GM21723 (cell line): Measurements from ENCODE around the gene PATZ1.

Experiments
- ATAC-seq: cut with Tn5 transposase; IDR thresholded peaks from one replicate; pipeline ENCODE4 v1.9.1; 2021; ENCODE audit warnings: mild to moderate bottlenecking, moderate library complexity; ENCODE audit not compliant: unreplicated experiment

Gene PATZ1

DNA sequence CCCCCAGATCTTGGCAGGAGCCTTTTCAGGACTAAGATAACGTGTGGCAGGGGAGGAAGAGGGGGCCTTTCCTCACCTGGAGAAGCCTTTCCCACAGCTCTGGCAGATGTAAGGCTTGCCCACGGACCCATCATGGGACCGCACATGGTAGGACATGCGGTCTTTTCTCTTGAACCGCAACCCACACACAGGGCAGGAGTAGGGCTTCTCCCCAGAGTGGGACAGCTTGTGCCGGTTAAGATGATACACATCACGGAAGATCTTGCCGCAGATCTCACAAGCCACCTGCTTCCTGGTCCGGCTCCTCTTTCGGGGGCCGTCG lies 1.9 kb downstream of the PATZ1 start:
- no peak for ATAC-seq

DNA sequence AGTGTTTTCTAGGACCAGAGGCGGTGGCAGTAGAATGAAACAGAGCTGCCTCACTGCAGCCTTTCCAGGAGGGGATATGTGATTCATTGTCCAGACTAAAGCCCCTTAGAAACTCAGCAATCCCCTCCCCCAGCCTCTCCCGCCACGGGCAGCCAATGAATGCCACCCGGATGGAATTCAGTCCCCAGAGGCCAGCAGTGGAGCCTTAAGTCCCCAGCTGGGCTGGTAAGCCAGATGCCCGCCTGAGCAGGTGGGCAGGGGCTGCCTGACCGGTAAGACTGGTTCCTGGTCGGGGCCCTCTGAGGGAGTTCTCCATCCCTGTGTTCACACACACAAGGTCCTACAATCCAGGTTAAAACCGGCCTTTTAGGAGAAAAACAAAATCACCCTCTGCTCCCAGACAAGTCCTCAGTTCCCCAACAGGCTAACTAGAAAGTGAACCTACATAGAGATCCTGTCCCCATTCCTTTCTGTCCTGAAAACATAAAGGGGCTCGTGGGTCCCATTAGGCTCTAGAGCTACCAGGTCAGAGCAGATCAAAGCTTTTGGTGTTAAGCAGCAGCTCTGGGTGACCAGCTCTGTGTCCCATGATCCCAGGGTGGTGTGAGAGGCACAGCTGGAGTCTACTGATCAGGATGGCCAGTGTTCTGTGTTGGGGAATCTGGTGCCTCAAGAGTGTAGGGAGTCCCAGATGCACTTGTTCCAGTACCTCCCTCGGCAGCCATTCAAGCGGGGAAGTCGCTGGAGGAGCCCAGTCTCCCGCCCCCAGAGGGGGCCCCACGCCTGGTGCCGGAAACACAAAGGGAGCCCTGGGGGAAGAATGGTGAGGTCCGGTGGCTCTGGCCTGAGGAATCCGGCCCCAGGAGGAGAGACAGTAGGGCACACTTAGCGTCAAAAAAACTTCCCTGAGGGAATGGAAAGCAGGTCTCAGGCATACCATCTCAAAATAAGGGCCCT lies 2.6 kb downstream of the PATZ1 start:
- ATAC-seq, result no peak

DNA sequence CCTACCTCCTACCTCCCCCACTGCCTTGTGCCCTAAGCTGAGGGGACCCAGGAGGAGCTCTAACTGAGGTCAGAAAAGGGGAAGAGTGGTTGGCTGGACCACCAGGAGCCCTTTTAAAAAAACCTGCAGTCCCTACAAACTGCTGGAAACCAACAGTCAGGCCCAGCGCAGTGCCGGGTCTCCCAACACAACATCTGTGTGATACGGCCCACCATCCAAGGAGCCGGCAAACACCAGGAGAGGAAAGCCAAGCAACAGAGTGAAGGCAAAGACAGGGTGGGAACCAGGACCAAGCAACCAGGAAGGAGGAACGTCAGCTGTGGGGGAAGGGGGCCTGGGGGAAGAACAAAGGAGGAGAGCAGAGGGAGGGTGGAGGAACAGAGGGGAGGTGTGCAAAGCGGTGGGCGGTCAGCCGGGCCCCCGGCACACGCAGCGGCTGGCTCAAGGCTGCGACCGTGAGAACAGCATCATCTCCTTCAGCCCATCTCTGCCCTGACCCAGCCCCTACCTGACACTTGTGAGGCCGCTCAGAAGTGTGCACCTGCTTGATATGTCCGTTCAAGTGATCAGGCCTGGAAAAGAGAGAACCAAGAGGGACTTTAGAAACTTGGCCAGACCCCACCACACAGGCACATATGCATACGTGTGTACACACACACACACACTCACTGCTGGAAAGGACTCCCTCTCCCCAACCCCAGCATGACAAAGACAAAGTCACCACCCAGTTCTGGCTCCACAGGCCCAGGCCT lies 3.6 kb downstream of the PATZ1 start:
- no peak for ATAC-seq

DNA sequence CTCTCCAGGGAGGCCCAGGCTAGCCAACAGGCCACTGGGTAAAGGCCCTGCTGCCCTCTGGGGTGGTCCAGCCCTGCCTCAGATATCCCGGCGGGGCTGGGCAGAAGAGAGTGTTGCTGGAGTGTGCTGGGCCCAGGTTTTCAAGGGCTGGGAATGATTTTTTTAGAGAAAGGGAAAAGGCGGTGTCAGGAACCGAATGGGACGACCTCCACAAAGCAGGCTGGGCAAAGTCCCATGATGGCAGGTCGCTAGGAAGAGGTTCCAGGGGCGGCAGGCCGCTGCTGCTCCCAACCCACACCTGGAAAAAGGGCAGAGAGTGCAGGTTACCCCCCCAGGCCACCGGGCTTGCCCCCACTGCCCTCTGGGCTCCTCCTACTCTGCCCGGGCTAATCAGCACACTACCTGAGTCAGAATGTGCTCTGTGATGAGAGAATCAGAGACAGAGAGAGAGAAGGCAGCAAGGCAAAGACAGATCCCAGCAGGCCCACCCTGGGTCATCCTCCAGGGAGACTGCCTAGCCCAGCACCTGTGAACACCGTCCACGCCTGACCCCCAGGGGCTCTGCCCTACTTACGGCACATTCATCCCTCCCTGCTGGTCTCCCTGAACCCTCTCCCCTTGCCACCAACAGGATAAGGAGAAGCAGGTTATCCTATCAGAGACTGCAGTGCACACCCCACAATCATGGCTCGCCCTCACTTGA lies 4.6 kb downstream of the PATZ1 start:
- ATAC-seq, result no peak

DNA sequence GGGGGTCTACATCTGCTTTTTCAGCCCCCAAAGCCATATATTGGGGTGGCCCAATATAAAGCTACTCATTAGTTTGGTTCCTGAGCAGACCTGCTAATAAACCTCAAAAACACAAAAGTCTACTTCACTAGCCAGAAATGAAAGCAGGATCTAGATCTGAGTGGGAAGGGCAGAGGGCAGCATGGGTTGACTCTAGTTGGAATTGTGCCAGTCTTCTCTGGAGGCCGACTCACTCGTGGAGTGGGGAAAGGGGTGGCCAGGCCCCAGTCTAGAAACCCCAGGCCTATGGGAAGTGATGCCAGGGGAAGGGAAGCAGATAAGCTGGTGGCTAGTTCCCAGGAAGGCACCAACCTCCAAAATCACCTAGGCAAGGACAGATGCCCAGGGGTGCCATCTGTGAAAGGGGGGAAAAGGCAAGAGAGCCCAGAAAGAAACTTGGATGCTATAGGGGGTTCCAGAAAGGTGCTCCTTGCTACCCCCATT lies 5.3 kb downstream of the PATZ1 start:
- no peak for ATAC-seq

DNA sequence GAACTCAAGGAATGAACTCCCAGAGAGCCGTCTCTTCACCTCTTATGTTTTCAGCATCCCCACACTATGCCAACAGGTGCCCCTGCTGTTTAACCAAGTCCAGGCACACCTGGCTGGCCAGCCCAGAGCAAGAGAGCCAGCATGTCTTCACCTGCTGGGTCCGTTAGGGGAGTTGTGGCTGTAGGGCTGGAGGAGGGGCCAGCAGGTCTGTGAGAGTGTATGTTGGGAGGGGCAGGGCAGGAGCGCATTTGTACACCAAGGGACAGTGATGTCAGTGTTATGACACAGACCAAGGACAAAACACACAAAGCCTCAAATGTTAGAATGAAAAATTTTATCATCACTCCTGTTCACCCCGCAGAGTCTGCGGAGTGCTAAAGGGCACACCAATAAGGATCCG lies 5.8 kb downstream of the PATZ1 start:
- no peak for ATAC-seq

DNA sequence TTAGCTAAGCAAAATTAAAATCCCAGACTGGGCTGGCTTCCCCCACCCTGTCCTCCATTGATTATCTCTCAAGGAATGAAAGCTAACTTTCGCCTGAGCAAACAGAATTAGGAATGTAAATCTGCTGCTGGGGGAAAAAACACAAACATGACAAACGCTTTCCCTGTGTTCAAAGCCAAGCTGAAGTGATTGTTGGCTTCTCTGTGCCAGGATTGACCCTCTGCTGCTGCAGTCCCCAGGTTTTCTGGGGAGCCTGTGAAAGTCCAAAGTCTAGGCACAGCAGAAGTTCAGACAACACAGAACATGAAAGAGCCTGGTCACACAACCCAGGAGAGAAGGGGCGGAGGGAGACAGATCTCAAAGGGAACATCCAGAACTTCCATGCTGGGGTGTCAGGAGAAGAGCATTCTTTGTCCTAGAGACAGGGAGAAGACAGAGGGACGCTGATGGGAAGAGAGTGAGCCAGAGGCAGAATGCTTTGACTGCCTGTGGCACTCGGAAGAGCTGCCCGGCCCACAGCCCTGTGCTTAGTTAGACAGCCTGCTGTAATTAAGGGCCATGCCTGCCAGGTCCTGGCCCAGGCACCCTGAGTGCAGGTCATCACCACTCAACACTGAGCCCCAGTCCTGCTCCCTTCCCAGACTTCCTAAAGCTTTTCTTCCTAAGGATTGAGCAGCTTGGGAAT lies 6.9 kb downstream of the PATZ1 start:
- ATAC-seq, result no peak

DNA sequence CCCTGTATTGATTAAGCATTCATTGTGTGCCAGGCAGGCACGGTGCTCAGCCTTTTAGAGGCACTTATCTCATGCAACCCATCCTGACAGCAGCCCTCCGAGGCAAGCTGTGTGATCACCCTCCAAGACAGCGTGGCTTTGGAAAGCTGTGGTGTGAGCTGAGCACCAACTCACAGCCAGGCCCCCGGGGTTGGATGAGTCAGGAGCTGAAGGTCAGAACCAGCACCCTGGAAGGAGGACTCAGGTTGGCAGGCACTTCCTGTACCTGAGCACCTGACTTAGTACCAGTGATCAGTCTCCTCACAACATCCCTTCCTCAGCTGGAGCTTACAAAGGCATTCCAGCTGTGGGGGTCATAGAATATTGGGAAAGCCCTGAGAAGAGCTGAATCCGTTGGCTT lies 9.0 kb downstream of the PATZ1 start:
- no peak for ATAC-seq

DNA sequence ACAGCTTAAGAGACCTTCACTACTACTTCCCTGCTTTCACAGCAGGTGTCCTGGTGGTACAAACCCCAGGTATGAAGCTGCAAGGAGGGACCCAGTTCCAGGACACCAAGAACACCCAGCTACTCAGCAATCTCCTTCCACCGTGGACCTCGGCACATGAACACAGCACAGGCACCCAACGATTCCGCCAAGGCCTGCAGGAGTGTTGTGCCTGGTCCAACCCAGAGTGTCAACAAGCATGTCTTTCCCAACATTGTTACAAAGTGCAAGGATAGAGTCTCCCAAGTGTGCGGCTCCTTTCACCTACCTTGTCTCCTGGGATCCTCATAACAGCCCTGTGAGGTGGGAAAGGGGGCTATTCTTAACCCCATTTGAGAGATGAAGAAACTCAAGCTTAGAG lies 11.8 kb downstream of the PATZ1 start:
- ATAC-seq, result no peak

DNA sequence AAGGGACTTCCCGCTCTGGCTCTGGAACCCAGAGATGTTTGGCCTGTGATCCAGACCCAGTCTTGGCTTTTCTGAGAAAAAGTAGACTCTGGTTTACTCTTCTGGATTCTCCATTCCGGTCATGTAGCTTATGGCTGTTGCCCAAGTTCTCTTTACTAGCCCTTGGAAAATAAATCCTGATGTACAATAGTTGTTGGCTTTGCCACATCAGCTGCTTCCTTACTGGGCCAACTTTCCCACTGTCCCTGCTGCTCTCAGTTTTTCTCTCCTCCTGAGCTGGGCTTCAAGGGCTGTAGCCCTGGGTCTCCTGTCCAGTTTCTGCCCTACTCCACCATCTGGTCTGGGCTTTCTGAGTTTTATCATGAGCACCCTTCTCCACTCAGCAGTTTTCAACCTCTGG lies 12.5 kb downstream of the PATZ1 start:
- ATAC-seq, result no peak

DNA sequence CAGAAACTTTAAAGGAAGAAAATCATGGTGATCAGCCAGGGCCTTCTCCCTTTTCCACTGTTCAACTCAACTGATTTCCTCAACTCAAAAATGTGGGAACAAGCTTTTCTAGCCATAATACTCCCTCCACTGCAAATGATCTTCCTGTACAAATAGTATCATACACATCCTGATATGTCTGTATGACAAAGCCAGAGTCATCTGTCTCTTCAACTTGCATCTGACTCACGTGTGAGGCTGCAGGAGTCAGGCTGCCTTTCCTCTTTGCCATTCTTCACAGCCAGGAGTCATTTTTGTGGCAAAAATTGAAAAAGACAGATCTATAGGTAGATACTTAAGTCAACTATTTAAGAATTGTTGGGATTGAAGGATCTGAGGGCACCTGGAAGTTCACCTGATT lies 13.3 kb downstream of the PATZ1 start:
- ATAC-seq, result no peak

DNA sequence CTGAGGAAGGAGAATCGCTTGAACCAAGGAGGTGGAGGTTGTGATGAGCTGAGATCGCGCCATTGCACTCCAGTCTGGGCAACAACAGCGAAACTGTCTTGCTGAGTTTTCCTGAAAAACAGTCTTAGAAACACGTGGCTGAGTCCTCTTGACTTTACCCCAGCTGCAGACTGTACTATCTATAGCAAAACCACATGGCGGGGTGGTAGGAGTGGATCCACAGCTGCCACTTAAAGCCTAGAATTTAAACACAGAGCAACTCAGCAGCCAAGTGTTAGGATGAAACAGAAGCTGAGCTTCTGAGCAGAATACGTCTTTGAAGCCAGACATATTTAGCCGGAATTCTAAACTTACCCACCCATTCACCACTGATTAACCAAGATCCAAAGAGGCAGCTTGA lies 14.1 kb downstream of the PATZ1 start:
- ATAC-seq, result no peak

DNA sequence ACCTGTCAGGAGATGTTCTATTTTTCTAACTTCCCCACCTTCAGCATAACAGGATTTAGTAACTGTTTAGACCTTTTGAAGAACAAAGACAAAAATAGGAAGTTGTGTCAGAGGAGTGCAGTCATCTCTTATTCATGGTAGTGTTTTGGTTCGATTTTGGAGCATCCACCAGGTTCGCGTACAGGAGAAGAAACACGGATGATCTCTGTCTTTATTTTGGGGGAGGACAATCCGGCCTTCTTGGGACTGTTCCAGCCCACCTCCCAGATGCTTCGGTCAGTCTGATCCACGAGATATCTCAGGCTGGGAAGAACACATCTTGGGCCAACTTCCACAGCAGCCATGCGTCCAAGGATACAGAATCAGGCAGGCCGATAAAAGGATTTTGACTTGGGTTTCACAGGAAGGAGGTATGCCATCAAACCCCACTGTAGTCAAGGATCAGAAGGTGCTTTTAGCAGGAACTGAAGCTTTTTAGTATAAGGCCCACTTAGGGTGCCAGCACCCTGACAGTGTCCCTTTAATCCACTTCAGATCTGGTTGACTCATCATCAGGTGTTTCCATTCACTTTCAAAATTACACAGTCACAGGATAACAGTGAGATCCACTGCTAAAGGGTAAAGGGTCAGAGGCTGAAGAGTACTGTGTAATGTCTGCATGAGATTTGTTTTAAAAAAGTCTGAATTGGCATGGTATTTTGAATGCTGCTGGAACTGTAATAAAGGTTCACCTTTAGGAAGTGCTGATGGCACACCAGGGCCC lies 16.5 kb downstream of the PATZ1 start:
- no peak for ATAC-seq

DNA sequence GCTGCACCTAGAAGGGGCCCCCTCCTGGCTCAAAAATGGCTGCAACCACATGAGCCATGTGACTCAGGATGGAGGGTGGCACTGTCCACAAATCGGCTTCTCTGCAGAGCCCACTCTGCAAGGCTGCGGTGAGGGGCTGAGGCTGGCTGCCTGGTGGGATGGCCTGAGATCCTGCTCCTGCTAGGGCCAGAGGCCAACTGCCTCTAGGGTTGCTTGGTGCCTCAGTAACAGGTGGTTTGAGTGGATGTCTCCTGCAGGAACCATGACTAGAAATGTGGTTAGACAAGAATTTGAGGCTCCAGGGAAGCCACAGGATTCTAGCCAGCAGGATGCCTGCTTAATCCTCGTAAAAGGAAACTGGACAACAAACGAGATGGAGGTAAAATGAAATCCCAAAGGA lies 17.1 kb downstream of the PATZ1 start:
- ATAC-seq, result no peak

DNA sequence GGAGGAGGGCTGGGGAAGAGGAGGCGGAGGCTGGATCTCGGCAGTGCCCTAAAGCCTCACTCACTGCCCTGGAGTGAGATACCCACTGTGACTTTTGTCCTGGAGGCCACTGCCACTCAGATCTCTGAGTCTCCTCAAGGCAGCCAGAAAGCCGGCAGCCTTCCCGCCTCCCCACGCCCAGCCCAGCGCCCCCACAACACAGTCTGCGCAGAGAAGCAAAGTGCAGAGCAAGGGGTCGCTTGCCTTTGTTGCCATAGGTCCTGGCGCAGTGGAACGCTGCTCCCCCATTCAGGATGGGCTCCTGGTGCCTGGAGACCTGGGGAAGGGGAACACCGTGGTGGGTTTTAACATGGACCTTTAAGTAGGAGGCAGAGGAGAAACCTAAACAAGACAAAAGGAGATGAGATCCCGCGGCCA lies 17.6 kb downstream of the PATZ1 start:
- no peak for ATAC-seq

DNA sequence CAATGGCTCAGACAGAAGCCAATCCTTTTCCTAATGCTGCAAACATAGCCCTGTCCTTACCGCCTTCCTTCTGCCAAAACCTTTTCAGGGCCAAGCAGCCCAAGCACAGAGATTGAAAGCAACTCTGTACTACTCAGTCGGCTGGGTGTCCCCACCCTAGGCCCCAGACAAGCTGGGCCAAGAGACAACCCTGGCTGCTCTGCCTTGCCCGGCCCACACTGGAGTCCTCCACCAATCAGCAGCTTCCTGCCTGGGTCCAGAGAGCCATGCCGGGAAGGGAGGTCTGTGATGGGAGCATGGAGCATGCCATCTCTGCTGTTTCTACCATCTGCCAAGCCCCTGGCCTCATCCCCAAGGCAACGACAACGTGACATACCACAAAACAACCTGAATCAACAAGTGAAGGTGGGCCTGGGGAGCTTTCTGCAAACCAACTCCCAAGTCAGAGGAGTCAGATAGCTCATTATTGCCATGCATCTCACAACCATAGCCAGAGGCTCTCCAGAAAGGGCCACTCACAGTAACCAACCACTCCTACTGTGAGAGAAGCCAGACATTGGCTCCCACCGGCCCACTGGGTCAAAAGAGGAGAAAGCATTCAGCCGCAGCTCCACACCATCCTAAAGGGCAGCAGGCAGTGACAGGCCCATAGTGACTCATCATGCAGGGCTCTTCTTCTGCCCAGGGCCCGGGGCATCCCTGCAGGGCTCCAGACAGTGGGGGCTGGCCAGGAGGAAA lies 18.2 kb downstream of the PATZ1 start:
- no peak for ATAC-seq

DNA sequence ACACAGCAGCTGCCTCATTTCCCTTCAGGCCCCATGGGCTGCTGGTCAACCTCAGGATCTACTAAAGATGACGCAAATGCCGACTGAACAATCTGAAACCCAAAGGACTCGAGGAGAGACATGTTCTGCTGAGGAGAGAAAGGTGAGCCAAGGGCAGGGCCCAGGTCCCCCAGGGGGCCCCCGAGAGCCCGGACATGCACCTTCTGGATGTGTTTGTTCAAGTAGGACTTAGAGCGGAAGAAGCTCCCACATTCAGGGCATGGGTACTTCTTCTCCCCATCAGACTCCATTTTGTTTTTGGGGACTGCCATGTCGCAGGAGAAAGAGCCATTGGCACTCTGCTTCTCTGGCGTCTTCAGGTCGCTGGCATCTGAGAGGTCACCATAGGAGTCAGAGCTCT lies 19.3 kb downstream of the PATZ1 start:
- no peak for ATAC-seq

DNA sequence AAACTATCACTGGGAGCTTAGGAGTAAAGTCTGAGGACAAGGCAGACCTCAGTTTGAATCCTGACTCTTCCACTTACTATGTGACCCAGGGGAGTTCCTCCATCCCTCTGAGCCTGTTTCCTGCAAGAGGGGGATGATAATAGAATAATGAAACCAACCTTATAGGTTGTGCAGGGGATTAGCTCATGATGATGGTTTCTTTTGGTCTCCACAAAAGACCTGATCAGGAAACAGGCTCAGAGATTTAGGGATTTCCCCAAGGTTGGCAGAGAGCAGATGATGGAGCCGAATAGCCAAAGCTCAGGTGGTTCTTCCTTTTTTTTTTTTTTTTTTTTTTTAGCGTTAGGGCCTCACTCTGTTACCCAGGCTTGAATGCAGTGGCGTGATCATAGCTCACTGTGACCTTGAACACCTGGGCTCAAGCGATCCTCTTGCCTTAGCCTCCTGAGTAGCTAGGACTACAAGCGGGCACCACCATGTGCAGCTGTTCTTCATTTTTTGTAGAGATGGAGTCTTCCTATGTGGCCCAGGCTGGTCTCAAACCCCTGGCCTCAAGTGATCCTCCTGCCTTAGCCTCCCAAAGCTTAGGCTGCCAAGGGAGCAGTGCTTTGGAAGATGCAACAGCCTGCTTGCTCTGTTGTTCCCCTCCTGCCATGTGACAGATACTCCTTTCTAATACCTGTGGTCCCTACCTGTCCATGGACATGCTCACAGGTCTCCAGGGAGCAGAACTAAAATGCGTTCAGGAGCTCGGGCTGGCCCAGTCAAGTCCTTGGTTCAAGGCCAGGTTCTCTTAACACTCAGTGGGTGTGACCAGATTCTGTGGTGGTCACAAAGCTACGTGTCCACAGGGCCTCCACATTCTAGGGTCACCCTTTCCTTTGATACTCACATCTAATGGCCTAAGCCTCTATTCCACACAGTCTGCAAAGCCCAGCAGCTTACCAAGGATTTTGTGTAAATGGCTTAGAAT lies 22.3 kb downstream of the PATZ1 start:
- no peak for ATAC-seq
